HEK293T (cell line): ENCODE data around the gene MMP2.

Experiments
- BHLHE40 ChIP-seq: fragments of 450-650 bp; IDR thresholded peaks from 2 replicates; pipeline ENCODE4 v1.6.1; 2016; ENCODE audit warnings: mild to moderate bottlenecking, moderate library complexity, borderline replicate concordance
- L3MBTL2 ChIP-seq: fragments of 450-650 bp; conservative IDR thresholded peaks from 2 replicates; pipeline ENCODE4 v1.6.1; 2016; ENCODE audit warnings: mild to moderate bottlenecking
- LEF1 ChIP-seq: fragments of 450-650 bp; IDR thresholded peaks from 2 replicates; pipeline ENCODE4 v1.6.1; 2017; ENCODE audit warnings: mild to moderate bottlenecking, borderline replicate concordance
- SUZ12 ChIP-seq: fragments of 450-650 bp; IDR thresholded peaks from 2 replicates; pipeline ENCODE4 v1.6.1; 2016; ENCODE audit warnings: mild to moderate bottlenecking

DNA sequence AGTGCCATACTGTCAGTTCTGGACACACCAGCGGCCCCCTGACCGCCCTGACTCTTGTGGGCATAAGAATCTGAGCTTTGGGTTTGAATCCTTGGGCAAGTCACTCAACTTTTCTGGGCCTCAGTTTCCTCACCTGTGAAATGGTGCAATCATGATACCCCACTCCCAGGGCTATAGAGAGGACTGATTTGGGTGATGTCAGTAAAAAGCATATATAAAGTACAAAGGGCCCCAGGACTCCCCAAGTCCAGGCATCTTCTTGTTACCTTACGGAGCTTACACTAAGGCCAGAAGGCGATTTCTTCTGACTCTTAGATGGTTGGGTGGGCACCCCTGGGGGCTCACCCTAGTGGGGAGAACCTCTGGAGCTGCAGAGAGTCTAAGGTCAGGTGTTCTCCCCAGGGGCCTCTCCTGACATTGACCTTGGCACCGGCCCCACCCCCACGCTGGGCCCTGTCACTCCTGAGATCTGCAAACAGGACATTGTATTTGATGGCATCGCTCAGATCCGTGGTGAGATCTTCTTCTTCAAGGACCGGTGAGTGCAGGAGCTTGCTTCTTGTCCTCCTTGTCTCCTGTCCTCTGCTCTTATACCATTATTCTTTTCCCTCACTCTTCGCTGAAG lies 13.9 kb downstream of the MMP2 start:
- TF ChIP-seq LEF1 (no peak), SUZ12 (no peak), L3MBTL2 (no peak), BHLHE40 (no peak)
